Gastroesophageal sphincter (tissue), 4 donors: ENCODE measurements around the gene ROBO1. TPM values are rescaled to one million over a fixed set of nuclear protein-coding genes. Genes with fewer than 3 reads are reported as not detected.

Experiments
- ATAC-seq: fragments of 150-250 bp; one replicate; pipeline ENCODE4 v1.9.1; 2016; ENCODE audit warnings: mild to moderate bottlenecking, moderate library complexity
- H3K27ac ChIP-seq, 4 donors: fragments of 200-600 bp; sonication (generic) in 3 of 4; 1 replicate in 3 of 4; 2 replicates in 1 of 4; pipeline ENCODE4 v1.5.1; 2016 to 2019
- H3K27me3 ChIP-seq: fragments of 200-600 bp; sonication (generic); one replicate; pipeline ENCODE4 v1.5.1; 2019
- H3K36me3 ChIP-seq, 2 donors: fragments of 200-600 bp; sonication (generic); one replicate each; pipeline ENCODE4 v1.5.1; 2019; ENCODE audit warnings: control low read depth in 1 of 2
- H3K4me1 ChIP-seq, 3 donors: fragments of 200-600 bp; sonication (generic); 1 replicate in 2 of 3; 2 replicates in 1 of 3; pipeline ENCODE4 v1.5.1; 2016 to 2019; ENCODE audit warnings: control low read depth in 2 of 3
- H3K4me3 ChIP-seq, 2 donors: fragments of 200-600 bp; sonication (generic); one replicate each; pipeline ENCODE4 v1.5.1; 2019; ENCODE audit warnings: mild to moderate bottlenecking in 1 of 2, moderate library complexity in 1 of 2
- H3K9me3 ChIP-seq, 3 donors: fragments of 200-600 bp; sonication (generic); one replicate each; pipeline ENCODE4 v1.5.1; 2017 to 2019; ENCODE audit warnings: control low read depth in 2 of 3
- CTCF ChIP-seq, 4 experiments: fragments of 200-600 bp in 2 of 4; fragments of 450-650 bp in 2 of 4; sonication (generic) in 1 of 4; IDR thresholded peaks; one replicate each; pipeline ENCODE4 v1.5.1; 2017 to 2019; ENCODE audit warnings: antibody characterized with exemption in 4 of 4, mild to moderate bottlenecking in 2 of 4, moderate library complexity in 2 of 4
- EP300 ChIP-seq: sonication (generic); formaldehyde crosslinking; IDR thresholded peaks from one replicate; pipeline ENCODE4 v1.6.1; 2017; ENCODE audit warnings: antibody characterized with exemption, mild to moderate bottlenecking
- POLR2A ChIP-seq, 2 donors: fragments of 450-650 bp; IDR thresholded peaks; one replicate each; pipeline ENCODE4 v1.6.1; 2017; ENCODE audit warnings: antibody characterized with exemption in 2 of 2, mild to moderate bottlenecking in 2 of 2, moderate library complexity in 1 of 2
- POLR2AphosphoS5 ChIP-seq: sonication (generic); formaldehyde crosslinking; IDR thresholded peaks from one replicate; pipeline ENCODE4 v1.6.1; 2017; ENCODE audit warnings: antibody characterized with exemption
- WGBS, 2 donors: methylation state at CpG; one replicate each; pipeline ENCODE4 v1.1.5; 2018; ENCODE audit warnings: low coverage in 1 of 2; 5-methylcytosine and 5-hydroxymethylcytosine counted together
- total RNA-seq, 4 donors: library from RNA; depleted of rRNA; stranded (reverse); fragments of >200 nt; gene quantifications; one replicate each; pipeline ENCODE4 v1.1.0, GENCODE V29; 2016

The ROBO1 gene
- total RNA-seq, 4 donors from 2014 or later, result 9.7 to 15.3 (median 12.9) TPM

- TF ChIP-seq EP300, result no peak
- no peak for TF ChIP-seq POLR2AphosphoS5
- no peak for TF ChIP-seq CTCF (IDR thresholded peaks at IDR 0.05)
- no peak for TF ChIP-seq POLR2A (IDR thresholded peaks at IDR 0.05)
- Histone ChIP-seq H3K4me3 (no peak overlapping the region), H3K27me3 (no peaks in the 10 kb centered on the region), H3K27ac (no peak overlapping the region), H3K4me1 (no peaks in the 10 kb centered on the region), H3K36me3 (no peaks in the 10 kb centered on the region), H3K9me3 (peaks cover 0 to 16% (median 0%) of the 10 kb centered on the region in 3 donors)
- no peak for ATAC-seq
- WGBS, 2 donors, result 71 to 79% methylated on average over 8 to 9 of the region's 9 CpGs
Observed at GRCh38 chr3:78994174-78995027, 773.4 kb downstream of the ROBO1 start.

GRCh38 chr3:78993375-78993774 is 774.4 kb downstream of the ROBO1 start:
- Histone ChIP-seq H3K27me3 (no peaks in the 10 kb centered on the region), H3K36me3 (no peaks in the 10 kb centered on the region), H3K4me1 (no peaks in the 10 kb centered on the region), H3K27ac (no peak overlapping the region), H3K4me3 (no peak overlapping the region), H3K9me3 (peaks cover 0 to 16% (median 0%) of the 10 kb centered on the region in 3 donors)
- ATAC-seq, result no peak
- TF ChIP-seq EP300 (no peak), CTCF (IDR thresholded peaks at IDR 0.05) (no peak), POLR2AphosphoS5 (no peak)
- WGBS, 2 donors, result 86 to 93% methylated on average over 4 of the region's 4 CpGs

- Histone ChIP-seq H3K27ac (no peak overlapping the region), H3K9me3 (peaks cover 0 to 16% (median 0%) of the 10 kb centered on the region in 3 donors), H3K4me1 (no peaks in the 10 kb centered on the region), H3K4me3 (no peak overlapping the region), H3K27me3 (no peaks in the 10 kb centered on the region), H3K36me3 (no peaks in the 10 kb centered on the region)
- TF ChIP-seq POLR2A (IDR thresholded peaks at IDR 0.05), result no peak
- TF ChIP-seq CTCF (IDR thresholded peaks at IDR 0.05), result no peak
- no peak for TF ChIP-seq POLR2AphosphoS5
- no peak for TF ChIP-seq EP300
- 86 to 93% methylated on average over 3 of the region's 3 CpGs for WGBS, 2 donors
- ATAC-seq, result no peak
Observed at GRCh38 chr3:78992830-78993229, 775.0 kb downstream of the ROBO1 start.

GRCh38 chr3:78992400-78992799 is 775.4 kb downstream of the ROBO1 start:
- H3K4me3 ChIP-seq, result no peak overlapping the region
- no peak for TF ChIP-seq POLR2A (IDR thresholded peaks at IDR 0.05)
- no peak for TF ChIP-seq CTCF (IDR thresholded peaks at IDR 0.05)
- no peak for TF ChIP-seq EP300
- TF ChIP-seq POLR2AphosphoS5, result no peak
- H3K36me3 ChIP-seq, result no peaks in the 10 kb centered on the region
- H3K4me1 ChIP-seq, result no peaks in the 10 kb centered on the region
- no peaks in the 10 kb centered on the region for H3K27me3 ChIP-seq
- no peak overlapping the region for H3K27ac ChIP-seq
- H3K9me3 ChIP-seq, result peaks cover 0 to 16% (median 0%) of the 10 kb centered on the region in 3 donors
- no peak for ATAC-seq

GRCh38 chr3:78991656-78992055 is 776.1 kb downstream of the ROBO1 start:
- no peak for ATAC-seq
- Histone ChIP-seq H3K4me3 (no peak overlapping the region), H3K9me3 (peaks cover 0 to 16% (median 0%) of the 10 kb centered on the region in 3 donors), H3K4me1 (no peaks in the 10 kb centered on the region), H3K27ac (no peak overlapping the region), H3K27me3 (no peaks in the 10 kb centered on the region), H3K36me3 (no peaks in the 10 kb centered on the region)
- WGBS, 2 donors, result 100% methylated on average over 2 of the region's 2 CpGs
- TF ChIP-seq POLR2AphosphoS5, result no peak
- no peak for TF ChIP-seq EP300
- no peak for TF ChIP-seq CTCF (IDR thresholded peaks at IDR 0.05)
